MM.1S (cell line): ENCODE results near the gene NTM.

Experiments used
- DNase-seq: peaks from one replicate; pipeline ENCODE4 v3.0.0-alpha.2; 2015
- H2AFZ ChIP-seq: fragments of 300-600 bp; sonication (generic); 2 replicates; pipeline ENCODE4 v1.6.0; 2016; ENCODE audit warnings: antibody characterized with exemption, low read length
- H3F3A ChIP-seq: fragments of 300-600 bp; sonication (generic); 2 replicates; pipeline ENCODE4 v1.6.1; 2016; ENCODE audit warnings: mild to moderate bottlenecking, antibody characterized with exemption, low read length, moderate library complexity, mixed read lengths; ENCODE audit not compliant: insufficient read depth
- H3K27ac ChIP-seq: fragments of 300-600 bp; sonication (generic); 2 replicates; pipeline ENCODE4 v1.5.1; 2016; ENCODE audit warnings: mild to moderate bottlenecking, low read length
- H3K27me3 ChIP-seq: fragments of 300-600 bp; sonication (generic); replicated peaks from 2 replicates; pipeline ENCODE4 v1.6.0; 2016; ENCODE audit warnings: low read length; ENCODE audit not compliant: insufficient read depth
- H3K36me3 ChIP-seq: fragments of 300-600 bp; sonication (generic); replicated peaks from 2 replicates; pipeline ENCODE4 v1.6.1; 2016; ENCODE audit warnings: mild to moderate bottlenecking, low read length, mixed read lengths; ENCODE audit not compliant: insufficient read depth
- H3K4me1 ChIP-seq: fragments of 300-600 bp; sonication (generic); 2 replicates; pipeline ENCODE4 v1.6.1; 2016; ENCODE audit warnings: low read length, mixed read lengths
- H3K4me2 ChIP-seq: fragments of 300-600 bp; sonication (generic); 2 replicates; pipeline ENCODE4 v1.6.0; 2016; ENCODE audit warnings: low read depth, low read length
- H3K4me3 ChIP-seq: fragments of 300-600 bp; sonication (generic); 2 replicates; pipeline ENCODE4 v1.5.1; 2016; ENCODE audit warnings: low read length, mixed read lengths
- H3K79me2 ChIP-seq: fragments of 300-600 bp; sonication (generic); 2 replicates; pipeline ENCODE4 v1.6.1; 2016; ENCODE audit warnings: mixed run types, low read length, mixed read lengths
- H3K9ac ChIP-seq: fragments of 300-600 bp; sonication (generic); 2 replicates; pipeline ENCODE4 v1.6.1; 2016; ENCODE audit warnings: low read length, mixed read lengths
- H3K9me2 ChIP-seq: fragments of 300-600 bp; sonication (generic); replicated peaks from 2 replicates; pipeline ENCODE4 v1.6.1; 2016; ENCODE audit warnings: mild to moderate bottlenecking, low read length, mixed read lengths; ENCODE audit not compliant: insufficient read depth
- H3K9me3 ChIP-seq: fragments of 300-600 bp; sonication (generic); replicated peaks from 2 replicates; pipeline ENCODE4 v1.6.1; 2016; ENCODE audit warnings: mild to moderate bottlenecking, low read length, mixed read lengths; ENCODE audit not compliant: insufficient read depth
- H4K20me1 ChIP-seq: fragments of 300-600 bp; sonication (generic); 2 replicates; pipeline ENCODE4 v1.6.1; 2016; ENCODE audit warnings: mild to moderate bottlenecking, low read length, moderate library complexity, mixed read lengths; ENCODE audit not compliant: insufficient read depth
- EZH2 ChIP-seq: fragments of 300-600 bp; sonication (generic); optimal IDR thresholded peaks from 2 replicates; pipeline ENCODE3; 2017; ENCODE audit warnings: low read depth, mild to moderate bottlenecking, antibody characterized with exemption, low read length, mixed read lengths
- EZH2phosphoT487 ChIP-seq: fragments of 300-600 bp; sonication (generic); IDR thresholded peaks from 2 replicates; pipeline ENCODE4 v1.6.1; 2018; ENCODE audit warnings: antibody characterized with exemption, low read length
- TF ChIP-seq, protein P1 (sequence below): fragments of 300-600 bp; sonication (generic); IDR thresholded peaks from 2 replicates; pipeline ENCODE4 v1.5.1; 2016; ENCODE audit warnings: antibody characterized with exemption, low read length, mixed read lengths

NTM gene

DNA sequence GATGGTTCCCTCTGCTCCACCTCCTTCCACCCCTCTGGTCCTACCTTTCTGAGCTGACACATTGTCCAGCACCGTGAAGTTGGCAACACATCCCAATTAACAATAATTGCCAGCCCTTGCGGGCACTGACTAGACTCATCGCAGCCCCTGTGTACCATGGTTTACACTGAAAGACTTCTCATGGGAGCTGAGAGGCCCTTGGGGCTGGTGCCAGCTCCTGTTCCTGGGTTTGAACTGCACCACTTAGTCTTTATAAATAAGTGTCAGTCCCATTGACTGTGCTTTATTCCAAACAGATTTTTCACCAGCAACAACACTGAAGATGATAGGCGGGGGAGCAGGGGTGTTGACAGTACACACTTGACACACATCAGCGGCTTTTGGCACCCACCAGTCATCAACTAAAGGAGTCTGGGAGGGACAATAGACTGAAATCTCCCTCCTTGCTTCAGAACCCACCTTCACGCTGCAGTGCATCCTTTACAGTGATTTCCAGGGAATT is 447.3 kb downstream of the NTM start:
- no peak overlapping the region for H3K9ac ChIP-seq
- no peak for TF ChIP-seq EZH2
- TF ChIP-seq EZH2phosphoT487 = no peak
- TF ChIP-seq, protein P1, sequence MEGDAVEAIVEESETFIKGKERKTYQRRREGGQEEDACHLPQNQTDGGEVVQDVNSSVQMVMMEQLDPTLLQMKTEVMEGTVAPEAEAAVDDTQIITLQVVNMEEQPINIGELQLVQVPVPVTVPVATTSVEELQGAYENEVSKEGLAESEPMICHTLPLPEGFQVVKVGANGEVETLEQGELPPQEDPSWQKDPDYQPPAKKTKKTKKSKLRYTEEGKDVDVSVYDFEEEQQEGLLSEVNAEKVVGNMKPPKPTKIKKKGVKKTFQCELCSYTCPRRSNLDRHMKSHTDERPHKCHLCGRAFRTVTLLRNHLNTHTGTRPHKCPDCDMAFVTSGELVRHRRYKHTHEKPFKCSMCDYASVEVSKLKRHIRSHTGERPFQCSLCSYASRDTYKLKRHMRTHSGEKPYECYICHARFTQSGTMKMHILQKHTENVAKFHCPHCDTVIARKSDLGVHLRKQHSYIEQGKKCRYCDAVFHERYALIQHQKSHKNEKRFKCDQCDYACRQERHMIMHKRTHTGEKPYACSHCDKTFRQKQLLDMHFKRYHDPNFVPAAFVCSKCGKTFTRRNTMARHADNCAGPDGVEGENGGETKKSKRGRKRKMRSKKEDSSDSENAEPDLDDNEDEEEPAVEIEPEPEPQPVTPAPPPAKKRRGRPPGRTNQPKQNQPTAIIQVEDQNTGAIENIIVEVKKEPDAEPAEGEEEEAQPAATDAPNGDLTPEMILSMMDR = no peak
- DNase-seq = no peak
- no peaks in the 10 kb centered on the region for H3K36me3 ChIP-seq
- no peaks in the 10 kb centered on the region for H3K79me2 ChIP-seq
- no peaks in the 10 kb centered on the region for H3K4me1 ChIP-seq
- H3K27ac ChIP-seq = no peak overlapping the region
- H3K4me3 ChIP-seq = no peak overlapping the region
- no peak overlapping the region for H3K4me2 ChIP-seq
- no peaks in the 10 kb centered on the region for H3K9me3 ChIP-seq
- no peaks in the 10 kb centered on the region for H3K27me3 ChIP-seq
- H3K9me2 ChIP-seq = no peaks in the 10 kb centered on the region
- no peaks in the 10 kb centered on the region for H4K20me1 ChIP-seq
- H3F3A ChIP-seq = no peaks in the 10 kb centered on the region
- H2AFZ ChIP-seq = no peak overlapping the region

DNA sequence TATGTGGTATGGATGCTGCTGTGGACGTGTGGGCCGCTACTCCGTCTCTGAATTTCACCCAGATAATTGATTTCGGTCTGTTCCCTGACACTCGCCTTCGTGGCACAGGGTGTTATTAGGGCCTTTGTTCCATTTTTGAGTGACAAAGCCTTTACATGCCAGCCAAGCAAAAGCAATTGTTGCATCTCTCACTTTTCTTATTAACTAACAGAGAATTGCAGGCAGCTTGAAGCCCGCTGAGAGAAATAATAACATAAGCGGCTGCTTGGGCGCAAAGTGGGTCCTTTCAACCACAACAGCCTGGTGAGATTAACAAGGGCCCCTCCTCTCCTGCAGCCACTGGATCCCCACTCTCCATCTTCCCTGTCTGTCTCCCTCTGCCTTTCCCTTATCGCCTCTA is 449.4 kb downstream of the NTM start:
- no peak for DNase-seq
- no peak for TF ChIP-seq EZH2phosphoT487
- TF ChIP-seq EZH2 = no peak
- TF ChIP-seq, protein P1 = no peak

DNA sequence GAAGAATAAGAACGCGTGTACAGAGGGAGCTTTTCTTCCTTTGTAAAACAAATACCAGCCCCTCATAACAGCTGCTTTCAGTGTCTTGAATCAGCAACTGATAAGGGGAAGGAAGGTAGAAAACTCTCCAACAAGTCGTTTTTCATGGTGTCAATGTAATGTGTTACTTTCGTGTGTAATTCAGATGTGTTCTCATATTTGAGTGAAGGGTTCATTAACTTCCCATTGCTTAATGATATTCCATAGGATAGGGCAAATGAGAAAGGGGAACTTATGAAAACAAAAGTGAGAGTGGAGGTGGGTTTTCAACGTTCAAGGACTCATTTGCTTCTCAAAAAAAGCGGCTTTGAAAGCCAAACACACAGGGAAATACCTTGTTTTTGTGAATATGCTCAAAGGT is 452.1 kb downstream of the NTM start:
- Histone ChIP-seq H2AFZ (no peak overlapping the region), H3K79me2 (no peaks in the 10 kb centered on the region), H4K20me1 (no peaks in the 10 kb centered on the region), H3K4me2 (no peak overlapping the region), H3K36me3 (no peaks in the 10 kb centered on the region), H3K4me3 (no peak overlapping the region), H3K9me2 (no peaks in the 10 kb centered on the region), H3K27ac (no peak overlapping the region), H3F3A (no peaks in the 10 kb centered on the region), H3K9ac (no peak overlapping the region), H3K27me3 (no peaks in the 10 kb centered on the region), H3K9me3 (no peaks in the 10 kb centered on the region), H3K4me1 (no peaks in the 10 kb centered on the region)
- TF ChIP-seq EZH2 = no peak
- TF ChIP-seq, protein P1 = no peak
- no peak for TF ChIP-seq EZH2phosphoT487
- no peak for DNase-seq

More for the DNA sequence above, 449.4 kb downstream of the NTM start:
- H3K36me3 ChIP-seq = no peaks in the 10 kb centered on the region
- no peaks in the 10 kb centered on the region for H3F3A ChIP-seq
- H3K27ac ChIP-seq = no peak overlapping the region
- H3K4me2 ChIP-seq = no peak overlapping the region
- H3K9me2 ChIP-seq = no peaks in the 10 kb centered on the region
- no peaks in the 10 kb centered on the region for H4K20me1 ChIP-seq
- no peaks in the 10 kb centered on the region for H3K9me3 ChIP-seq
- no peak overlapping the region for H3K4me3 ChIP-seq
- H3K27me3 ChIP-seq = no peaks in the 10 kb centered on the region
- no peaks in the 10 kb centered on the region for H3K79me2 ChIP-seq
- H3K9ac ChIP-seq = no peak overlapping the region
- no peak overlapping the region for H2AFZ ChIP-seq
- H3K4me1 ChIP-seq = no peaks in the 10 kb centered on the region
